Skin epidermis (tissue), 12 donors: ENCODE results near the gene RPL10.

Experiments used
- H3K27ac ChIP-seq, 21 experiments: fragments of 200-600 bp; sonication (generic) in 11 of 21; one replicate each; pipeline ENCODE4 v1.5.0; 2020; ENCODE audit warnings: mild to moderate bottlenecking in 3 of 21, inconsistent platforms in 2 of 21, moderate library complexity in 2 of 21
- H3K4me3 ChIP-seq, 7 experiments: fragments of 200-600 bp; sonication (generic) in 2 of 7; one replicate each; pipeline ENCODE4 v1.5.0; 2020; ENCODE audit warnings: inconsistent platforms in 2 of 7, mild to moderate bottlenecking in 2 of 7, moderate library complexity in 1 of 7

RPL10 gene

GRCh38 chrX:154397888-154398667, at the start of gene RPL10:
Gene RPL10, plus strand, starts transcription at chrX:154398377. Its CDS starts 143 bp downstream, at chrX:154398520.
- peak within 1 kb of the TSS; percentile 87 to 99 (median 97) for H3K27ac ChIP-seq
- peak within 1 kb of the TSS; percentile 55 to 75 (median 61) for H3K4me3 ChIP-seq

GRCh38 chrX:154348646-154349358, 49.4 kb upstream of the RPL10 start:
- Histone ChIP-seq H3K27ac (peak overlapping the region in 1 of 21 experiments; percentile 14), H3K4me3 (no peak overlapping the region)

- Histone ChIP-seq H3K27ac (peak overlapping the region in 2 of 21 experiments; percentile 14 to 62), H3K4me3 (no peak overlapping the region)
Observed at GRCh38 chrX:154349359-154349935, 48.7 kb upstream of the RPL10 start.

DNA sequence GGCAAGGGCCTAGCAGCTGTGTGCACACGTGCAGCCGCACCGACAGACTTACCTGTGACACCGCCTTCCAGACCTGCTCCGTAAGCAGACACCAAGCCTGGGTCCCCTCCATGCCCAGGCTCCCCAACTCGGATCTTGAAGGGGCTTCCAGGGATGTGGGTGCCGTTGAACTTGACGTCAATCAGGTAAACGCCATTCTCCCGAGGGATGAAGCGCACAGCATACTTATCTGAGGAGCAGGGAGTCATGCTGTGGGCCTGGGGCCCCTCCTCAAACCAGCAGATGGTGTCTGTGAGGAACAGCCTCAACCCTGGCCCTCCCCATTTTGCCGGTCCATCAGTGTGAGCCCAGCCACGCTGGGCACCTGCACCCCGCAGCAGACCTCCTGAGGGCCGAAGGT, 48.2 kb upstream of the RPL10 start:
- H3K4me3 ChIP-seq = no peak overlapping the region

GRCh38 chrX:154350429-154351182, 47.6 kb upstream of the RPL10 start:
- peak overlapping the region in 10 of 21 experiments; percentile 21 to 76 (median 60) for H3K27ac ChIP-seq
- no peak overlapping the region for H3K4me3 ChIP-seq

More for the DNA sequence above, 48.2 kb upstream of the RPL10 start:
- peak overlapping the region in 2 of 21 experiments; percentile 62 to 75 for H3K27ac ChIP-seq

- peak overlapping the region in 13 of 21 experiments; percentile 7 to 76 (median 44) for H3K27ac ChIP-seq
- H3K4me3 ChIP-seq = no peak overlapping the region
Observed at GRCh38 chrX:154351183-154352011, 46.8 kb upstream of the RPL10 start.

GRCh38 chrX:154352012-154352401, 46.2 kb upstream of the RPL10 start:
- no peak overlapping the region for H3K4me3 ChIP-seq
- H3K27ac ChIP-seq = peak overlapping the region in 11 of 21 experiments; percentile 2 to 76 (median 58)

DNA sequence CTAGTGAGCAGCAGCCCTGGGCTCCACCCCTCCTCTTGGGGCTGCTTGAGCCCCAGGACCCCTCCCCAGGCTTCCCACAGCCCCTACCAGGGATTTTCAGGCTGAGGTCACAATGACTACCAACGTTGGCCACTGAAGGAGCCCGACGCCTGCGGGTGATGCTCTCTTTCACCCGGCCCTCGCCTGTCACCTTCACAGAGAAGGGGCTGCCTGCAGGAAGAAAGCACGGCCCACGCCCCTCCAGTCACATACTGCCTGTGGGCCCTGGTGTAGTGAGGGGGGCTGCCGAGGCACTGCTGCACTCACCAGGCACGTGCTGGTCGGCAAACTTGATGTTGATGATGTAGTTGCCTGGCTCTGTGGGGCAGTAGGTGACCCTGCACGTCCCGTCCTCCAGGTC, 45.7 kb upstream of the RPL10 start:
- peak overlapping the region in 5 of 21 experiments; percentile 58 to 76 (median 68) for H3K27ac ChIP-seq

GRCh38 chrX:154353172-154353843, 44.9 kb upstream of the RPL10 start:
- H3K4me3 ChIP-seq = no peak overlapping the region
- H3K27ac ChIP-seq = no peak overlapping the region

More for the DNA sequence above, 45.7 kb upstream of the RPL10 start:
- no peak overlapping the region for H3K4me3 ChIP-seq

DNA sequence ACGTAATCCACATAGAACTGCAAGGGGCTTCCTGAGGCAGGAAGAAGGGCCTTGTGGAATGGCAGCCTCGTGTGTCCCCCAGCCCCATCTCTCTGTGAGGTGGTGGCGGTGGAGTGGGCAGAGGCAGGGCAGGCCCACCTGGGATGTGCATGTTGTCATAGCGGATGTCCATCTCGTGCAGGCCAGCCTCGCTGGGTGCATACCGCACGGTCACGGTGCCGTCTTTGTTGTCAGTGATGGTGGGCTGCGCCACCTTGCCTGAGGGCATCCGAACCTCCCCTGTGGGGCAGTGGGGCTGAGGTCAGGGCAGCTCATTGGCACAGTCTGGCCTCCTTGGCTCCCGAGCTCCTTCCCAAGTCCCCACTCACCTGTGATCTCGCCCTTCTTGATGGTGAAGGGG, 44.2 kb upstream of the RPL10 start:
- H3K4me3 ChIP-seq = no peak overlapping the region
- H3K27ac ChIP-seq = no peak overlapping the region

- Histone ChIP-seq H3K27ac (no peak overlapping the region), H3K4me3 (no peak overlapping the region)
Observed at GRCh38 chrX:154354516-154354915, 43.7 kb upstream of the RPL10 start.

GRCh38 chrX:154355094-154355775, 42.9 kb upstream of the RPL10 start:
- H3K4me3 ChIP-seq = no peak overlapping the region
- peak overlapping the region in 1 of 21 experiments; percentile 50 for H3K27ac ChIP-seq

DNA sequence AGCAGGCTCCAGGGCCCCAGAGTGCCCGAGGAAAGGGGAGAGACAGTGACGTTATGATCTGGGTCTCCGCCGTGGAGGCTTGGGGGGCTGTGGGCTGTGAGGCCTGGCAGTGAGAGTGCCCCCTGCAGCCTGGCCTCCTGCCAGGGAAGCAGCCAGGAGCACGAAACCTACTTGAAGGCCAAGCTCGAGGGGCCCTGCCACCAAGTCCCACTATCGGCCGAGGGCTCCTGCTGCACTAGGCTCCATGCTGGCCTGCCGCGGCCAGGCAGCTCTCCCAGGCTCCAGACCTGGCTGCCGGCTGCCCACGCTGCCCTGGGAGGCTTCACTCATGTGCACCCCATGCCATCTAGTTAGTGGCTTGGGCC, 42.4 kb upstream of the RPL10 start:
- H3K27ac ChIP-seq = peak overlapping the region in 1 of 21 experiments; percentile 50
- no peak overlapping the region for H3K4me3 ChIP-seq

GRCh38 chrX:154356596-154356995, 41.6 kb upstream of the RPL10 start:
- H3K27ac ChIP-seq = no peak overlapping the region
- no peak overlapping the region for H3K4me3 ChIP-seq

DNA sequence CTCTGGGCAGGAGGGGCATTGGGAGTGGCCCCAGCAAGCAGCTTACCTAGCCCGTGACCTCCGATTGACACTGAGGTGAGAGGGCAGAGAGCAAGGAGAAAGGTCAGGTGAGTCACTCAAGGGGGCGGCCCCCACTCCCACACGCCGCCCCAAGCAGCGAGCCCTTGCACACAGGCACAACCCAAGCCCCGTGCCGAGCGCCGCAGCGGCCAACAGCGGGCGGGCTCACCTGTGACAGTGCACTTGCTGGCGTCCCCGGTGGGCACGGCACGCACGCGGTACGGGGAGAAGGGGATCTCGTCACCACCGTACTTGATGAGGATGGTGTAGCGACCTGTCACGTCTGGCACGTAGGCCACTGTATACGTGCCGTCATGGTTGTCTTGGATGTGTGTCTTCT, 41.0 kb upstream of the RPL10 start:
- no peak overlapping the region for H3K4me3 ChIP-seq
- no peak overlapping the region for H3K27ac ChIP-seq

GRCh38 chrX:154358011-154358410, 40.2 kb upstream of the RPL10 start:
- no peak overlapping the region for H3K4me3 ChIP-seq
- H3K27ac ChIP-seq = no peak overlapping the region

DNA sequence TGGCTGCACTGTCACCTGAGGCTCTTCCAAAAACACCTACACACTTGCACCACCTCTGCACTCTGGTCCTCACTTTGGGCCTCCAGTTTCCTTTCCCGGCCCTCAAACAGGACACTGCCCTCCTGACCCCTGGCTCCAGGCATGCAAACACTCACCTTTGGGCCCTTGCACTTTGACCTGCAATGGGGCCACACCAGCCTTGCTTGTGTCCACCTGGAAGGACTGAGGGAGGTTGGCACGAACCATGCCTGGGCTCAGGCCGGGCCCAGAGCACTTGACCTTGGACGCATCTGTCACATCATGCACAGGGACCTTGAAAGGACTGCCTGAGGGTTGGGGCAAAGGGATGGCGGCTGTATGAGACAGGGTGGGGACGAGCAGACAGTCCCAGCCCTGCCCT, 39.3 kb upstream of the RPL10 start:
- Histone ChIP-seq H3K4me3 (no peak overlapping the region), H3K27ac (no peak overlapping the region)
